ENCODE results near the gene CELF4. TPM values are rescaled to one million over a fixed set of nuclear protein-coding genes. Genes with fewer than 3 reads are reported as not detected.

Gene CELF4
- total RNA-seq, 1 experiment from 2014 or later, result not detected

GRCh38 chr18:37231251-37231650 lies 334.3 kb downstream of the CELF4 start:
- no peak for DNase-seq (ENCODE audit: low read depth)
- in situ Hi-C loops (cut with HindIII; ENCODE audit: low pct_unique_long_range_greater_than_20kb, low sequenced_read_pairs), result no loop called here

GRCh38 chr18:37230768-37231167 lies 334.8 kb downstream of the CELF4 start:
- no peak for DNase-seq (ENCODE audit: low read depth)
- in situ Hi-C loops (cut with HindIII; ENCODE audit: low pct_unique_long_range_greater_than_20kb, low sequenced_read_pairs), result no loop called here

DNA sequence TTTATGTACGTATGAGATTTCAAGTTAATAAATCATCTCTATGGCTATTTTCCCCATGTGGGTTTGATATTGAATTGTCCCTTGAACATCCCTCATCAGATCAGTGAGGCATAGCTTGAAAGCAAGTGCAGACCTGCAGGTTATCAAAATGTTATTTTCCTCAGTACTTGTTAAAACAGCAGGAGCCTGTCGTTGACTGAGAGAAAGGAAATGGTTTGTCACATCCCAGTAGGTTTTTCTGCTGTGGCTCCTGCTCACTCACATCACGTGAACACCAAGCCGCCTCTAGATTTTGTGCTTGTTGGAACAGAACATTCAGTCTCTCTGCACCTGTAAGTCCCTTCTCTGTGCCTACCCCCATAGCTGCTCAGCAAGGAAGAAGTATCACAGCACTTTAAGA lies 340.3 kb downstream of the CELF4 start:
- no peak for DNase-seq (ENCODE audit: low read depth)
- in situ Hi-C loops (cut with HindIII; ENCODE audit: low pct_unique_long_range_greater_than_20kb, low sequenced_read_pairs), result no loop called here

DNA sequence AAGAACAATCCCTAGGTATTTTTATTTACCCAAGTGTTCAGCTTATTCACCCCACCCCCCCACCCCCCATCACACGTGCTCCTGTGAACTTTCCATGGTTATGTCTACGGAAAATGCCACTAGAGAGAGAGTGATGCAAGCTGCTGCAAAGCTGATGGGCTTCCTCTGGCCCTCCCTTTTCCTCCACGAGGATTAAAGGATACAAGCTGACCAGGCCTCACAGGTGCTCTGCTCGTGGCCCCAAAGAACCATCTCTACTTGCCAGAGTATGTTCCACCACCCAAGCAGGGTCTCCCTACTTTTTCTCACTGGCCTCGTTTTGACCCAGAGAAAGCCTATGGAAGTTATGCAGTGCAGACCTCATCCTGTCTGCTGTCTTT lies 342.6 kb downstream of the CELF4 start:
- no peak for DNase-seq (ENCODE audit: low read depth)
- in situ Hi-C loops (cut with HindIII; ENCODE audit: low pct_unique_long_range_greater_than_20kb, low sequenced_read_pairs), result no loop called here

DNA sequence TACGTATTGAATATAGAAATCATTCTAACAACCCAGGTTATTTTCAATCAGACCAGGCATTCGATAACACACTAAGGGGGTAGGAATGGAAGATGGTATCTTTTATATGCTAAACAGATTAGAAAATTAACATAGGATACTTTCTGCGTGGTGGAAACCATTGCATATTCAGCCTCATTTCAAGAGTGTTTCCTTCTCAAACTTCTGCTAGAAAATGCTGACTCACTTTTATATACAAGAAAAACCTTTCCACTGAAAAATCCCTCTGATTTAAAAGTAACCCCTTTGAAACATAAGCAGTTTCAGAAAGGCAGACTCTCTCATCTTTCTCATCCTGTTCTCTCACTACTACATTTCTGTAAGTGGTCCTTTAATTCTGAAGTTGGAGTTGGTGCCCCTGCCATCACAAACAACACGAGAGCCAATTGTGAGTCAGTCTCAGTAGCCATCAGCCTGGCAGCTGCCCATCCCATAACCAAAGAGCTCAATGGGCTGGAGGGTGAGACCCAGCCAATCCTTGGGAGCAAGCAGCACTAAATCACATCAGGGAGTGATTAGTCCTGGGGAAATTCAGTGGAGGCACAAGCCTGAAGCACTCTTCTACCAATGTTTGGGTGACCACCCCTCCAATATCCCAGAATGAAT lies 343.1 kb downstream of the CELF4 start:
- no peak for DNase-seq (ENCODE audit: low read depth)
- in situ Hi-C loops (cut with HindIII; ENCODE audit: low pct_unique_long_range_greater_than_20kb, low sequenced_read_pairs), result no loop called here

- DNase-seq (ENCODE audit: low read depth), result no peak
- in situ Hi-C loops (cut with HindIII; ENCODE audit: low pct_unique_long_range_greater_than_20kb, low sequenced_read_pairs), result no loop called here
Measured at GRCh38 chr18:37219257-37219656, 346.3 kb downstream of the CELF4 start.

- DNase-seq (ENCODE audit: low read depth), result no peak
- in situ Hi-C loops (cut with HindIII; ENCODE audit: low pct_unique_long_range_greater_than_20kb, low sequenced_read_pairs), result no loop called here
Measured at GRCh38 chr18:37218022-37218590, 347.5 kb downstream of the CELF4 start.

GRCh38 chr18:37210781-37211180 lies 354.8 kb downstream of the CELF4 start:
- no peak for DNase-seq (ENCODE audit: low read depth)
- in situ Hi-C loops (cut with HindIII; ENCODE audit: low pct_unique_long_range_greater_than_20kb, low sequenced_read_pairs), result no loop called here

DNA sequence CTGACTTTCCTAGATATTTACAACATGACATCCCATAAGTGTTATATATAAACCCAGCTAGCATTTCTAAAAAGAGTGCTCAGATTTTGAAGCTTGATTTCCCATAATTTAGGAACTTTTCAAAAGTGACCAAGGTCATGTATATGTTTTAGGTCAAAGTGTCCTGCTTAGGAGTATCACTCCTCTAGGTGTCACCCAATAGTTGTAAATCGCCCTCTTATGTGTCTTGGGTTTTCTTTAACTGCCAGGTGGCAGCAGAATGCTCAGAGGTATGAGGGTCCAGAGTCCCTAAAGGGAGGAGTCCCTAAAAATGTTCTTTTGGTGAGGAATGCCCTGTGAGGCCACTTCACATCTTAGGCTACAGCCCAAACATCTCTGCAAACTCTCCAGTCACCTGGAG lies 358.3 kb downstream of the CELF4 start:
- in situ Hi-C loops (cut with HindIII; ENCODE audit: low pct_unique_long_range_greater_than_20kb, low sequenced_read_pairs), result no loop called here
- no peak for DNase-seq (ENCODE audit: low read depth)

DNA sequence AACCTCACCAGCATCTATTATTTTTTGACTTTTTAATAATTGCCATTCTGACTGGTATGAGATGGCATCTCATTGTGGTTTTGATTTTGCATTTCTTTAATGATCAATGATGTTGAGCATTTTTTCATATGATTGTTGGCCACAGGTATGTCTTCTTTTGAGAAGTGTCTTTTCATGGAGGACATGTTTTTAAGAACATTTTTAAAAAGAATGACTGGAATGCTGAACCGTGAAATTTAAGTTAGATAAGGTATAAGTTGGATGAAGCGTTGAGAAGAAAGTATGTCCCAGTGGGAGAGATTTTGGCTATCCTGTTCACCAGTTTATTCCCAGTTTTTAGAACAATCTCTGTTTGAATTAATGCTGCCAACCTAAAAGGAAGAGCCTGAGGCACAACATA lies 365.9 kb downstream of the CELF4 start:
- in situ Hi-C loops (cut with HindIII; ENCODE audit: low pct_unique_long_range_greater_than_20kb, low sequenced_read_pairs), result no loop called here
- no peak for DNase-seq (ENCODE audit: low read depth)

All from Caki2 (cell line).